Measurements from ENCODE around the gene LTBP1. TPM values are rescaled to one million over a fixed set of nuclear protein-coding genes. Genes with fewer than 3 reads are reported as not detected.

The LTBP1 gene
- polyA plus RNA-seq, 1 donor (not counting 4 experiments of a cell fraction or from before 2014, with no cell fraction given): 9.2 TPM

DNA sequence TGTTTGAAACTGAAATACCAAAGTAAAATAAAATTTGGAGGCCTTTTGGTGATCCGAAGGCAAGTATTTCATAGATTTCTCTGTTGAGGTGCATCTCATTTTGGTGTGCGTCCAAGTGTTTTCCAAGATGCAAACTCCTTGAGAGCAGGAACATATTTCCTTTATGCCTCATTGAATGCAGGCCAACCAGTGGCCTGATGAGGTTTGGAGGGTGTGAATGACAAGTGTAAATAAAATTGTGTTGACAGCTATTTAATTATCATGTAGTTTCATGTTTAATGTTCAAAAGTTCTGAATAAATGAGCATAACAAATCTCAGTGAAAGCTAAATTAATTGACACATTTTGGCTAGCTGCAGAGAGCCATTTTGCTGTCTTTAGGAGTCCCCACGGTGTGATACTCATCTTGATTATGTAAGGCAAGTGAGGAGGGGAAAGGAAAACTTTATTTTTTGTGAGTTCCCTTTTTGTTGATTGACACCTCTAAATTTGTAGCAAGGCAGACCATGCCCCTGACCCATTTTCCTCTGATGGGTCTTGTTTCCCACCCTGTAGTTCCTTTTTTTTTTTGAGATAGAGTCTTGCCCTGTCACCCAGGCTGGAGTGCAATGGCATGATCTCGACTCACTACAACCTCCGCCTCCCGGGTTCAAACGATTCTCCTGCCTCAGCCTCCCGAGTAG lies 6.3 kb upstream of the LTBP1 start:
- Histone ChIP-seq H3K27ac (ENCODE audit: control insufficient read depth, insufficient read depth, low read length) (no peak overlapping the region), H3K4me3 (ENCODE audit: control insufficient read depth in 2 of 3, extremely low read depth in 1 of 3, insufficient read depth in 2 of 3, low read depth in 1 of 3, low read length in 3 of 3) (no peak overlapping the region), H3K36me3 (ENCODE audit: control insufficient read depth in 2 of 2, extremely low read depth in 1 of 2, insufficient read depth in 2 of 2, low read length in 2 of 2) (no peaks in the 10 kb centered on the region), H3K9ac (ENCODE audit: control insufficient read depth, extremely low read depth, insufficient read depth, low read length) (no peak overlapping the region), H3K79me2 (ENCODE audit: control insufficient read depth, insufficient read depth, low read length) (no peaks in the 10 kb centered on the region), H3K9me1 (ENCODE audit: control insufficient read depth, extremely low read depth, insufficient read depth, low read length) (no peaks in the 10 kb centered on the region), H3K9me3 (ENCODE audit: control insufficient read depth, low read depth, low read length) (no peaks in the 10 kb centered on the region), H3K4me2 (ENCODE audit: control insufficient read depth, extremely low read depth, insufficient read depth, low read depth, low read length) (no peak overlapping the region), H4K20me1 (ENCODE audit: control insufficient read depth, extremely low read depth, insufficient read depth, low read length) (no peaks in the 10 kb centered on the region), H2AFZ (ENCODE audit: control insufficient read depth, low read length) (no peak overlapping the region), H3K4me1 (ENCODE audit: control insufficient read depth, extremely low read depth, insufficient read depth, low read length) (no peaks in the 10 kb centered on the region), H3K27me3 (ENCODE audit: control insufficient read depth, extremely low read depth, insufficient read depth, low read length) (no peaks in the 10 kb centered on the region)
- dilution Hi-C loops (cut with MboI; ENCODE audit: extremely low pct_ligation_motif_present, low sequenced_read_pairs): no loop called here
- DNase-seq (ENCODE audit: low read depth, low spot score): no peak
- FAIRE-seq: no peak
- TF ChIP-seq EZH2 (IDR thresholded peaks at IDR 0.05; ENCODE audit: low read length): no peak
- TF ChIP-seq CTCF (optimal IDR thresholded peaks at IDR 0.05 in 1 of 3, IDR thresholded peaks at IDR 0.05 in 1 of 3, conservative IDR thresholded peaks at IDR 0.05 in 1 of 3; ENCODE audit: extremely low read depth in 1 of 3, insufficient read depth in 2 of 3, low read length in 3 of 3): no peak

- dilution Hi-C loops (cut with MboI; ENCODE audit: extremely low pct_ligation_motif_present, low sequenced_read_pairs): no loop called here
- TF ChIP-seq CTCF (optimal IDR thresholded peaks at IDR 0.05 in 1 of 3, IDR thresholded peaks at IDR 0.05 in 1 of 3, conservative IDR thresholded peaks at IDR 0.05 in 1 of 3; ENCODE audit: extremely low read depth in 1 of 3, insufficient read depth in 2 of 3, low read length in 3 of 3) (no peak), EZH2 (IDR thresholded peaks at IDR 0.05; ENCODE audit: low read length) (no peak)
- H4K20me1 ChIP-seq (ENCODE audit: control insufficient read depth, extremely low read depth, insufficient read depth, low read length): no peaks in the 10 kb centered on the region
- no peaks in the 10 kb centered on the region for H3K9me1 ChIP-seq (ENCODE audit: control insufficient read depth, extremely low read depth, insufficient read depth, low read length)
- DNase-seq (ENCODE audit: low read depth, low spot score) (no peak), FAIRE-seq (no peak)
- H3K4me2 ChIP-seq (ENCODE audit: control insufficient read depth, extremely low read depth, insufficient read depth, low read depth, low read length): no peak overlapping the region
- H3K27me3 ChIP-seq (ENCODE audit: control insufficient read depth, extremely low read depth, insufficient read depth, low read length): no peaks in the 10 kb centered on the region
- no peaks in the 10 kb centered on the region for H3K4me1 ChIP-seq (ENCODE audit: control insufficient read depth, extremely low read depth, insufficient read depth, low read length)
- H2AFZ ChIP-seq (ENCODE audit: control insufficient read depth, low read length): no peak overlapping the region
- H3K36me3 ChIP-seq (ENCODE audit: control insufficient read depth in 2 of 2, extremely low read depth in 1 of 2, insufficient read depth in 2 of 2, low read length in 2 of 2): no peaks in the 10 kb centered on the region
- H3K9me3 ChIP-seq (ENCODE audit: control insufficient read depth, low read depth, low read length): no peaks in the 10 kb centered on the region
- H3K27ac ChIP-seq (ENCODE audit: control insufficient read depth, insufficient read depth, low read length): no peak overlapping the region
- no peak overlapping the region for H3K4me3 ChIP-seq (ENCODE audit: control insufficient read depth in 2 of 3, extremely low read depth in 1 of 3, insufficient read depth in 2 of 3, low read depth in 1 of 3, low read length in 3 of 3)
- H3K79me2 ChIP-seq (ENCODE audit: control insufficient read depth, insufficient read depth, low read length): no peaks in the 10 kb centered on the region
- no peak overlapping the region for H3K9ac ChIP-seq (ENCODE audit: control insufficient read depth, extremely low read depth, insufficient read depth, low read length)
Observed at GRCh38 chr2:32941944-32942690, 4.6 kb upstream of the LTBP1 start.

Measured in keratinocyte (primary cell).